ENCODE results near the gene KIF7.
"Not testable (repeated sequence)": the region's sequence is repeated elsewhere in the genome, so short reads cannot be mapped to it uniquely, and the experiment has no call there.

KIF7 gene

GRCh38 chr15:89615135-89615534 is 40.1 kb downstream of the KIF7 start:
- no peak for DNase-seq

GRCh38 chr15:89614164-89614563 is 41.1 kb downstream of the KIF7 start:
- no peak for DNase-seq

- DNase-seq: no peak
These were observed 42.2 kb downstream of the KIF7 start for GRCh38 chr15:89613031-89613430.

- no peak for DNase-seq
These were observed 44.0 kb downstream of the KIF7 start for GRCh38 chr15:89611317-89611716.

GRCh38 chr15:89599021-89599420 is 56.2 kb downstream of the KIF7 start:
- DNase-seq: no peak

- no peak for DNase-seq
These were observed 62.2 kb downstream of the KIF7 start for GRCh38 chr15:89593018-89593417.

- DNase-seq: no peak
These were observed 63.4 kb downstream of the KIF7 start for GRCh38 chr15:89591834-89592233.

- DNase-seq: no peak
These were observed 67.3 kb downstream of the KIF7 start for GRCh38 chr15:89587955-89588354.

GRCh38 chr15:89586651-89587050 is 68.6 kb downstream of the KIF7 start:
- DNase-seq: no peak

- not testable (repeated sequence) for DNase-seq
These were observed 74.5 kb downstream of the KIF7 start for GRCh38 chr15:89580747-89581146.

- DNase-seq: no peak
These were observed 77.1 kb downstream of the KIF7 start for GRCh38 chr15:89578146-89578545.

Data from C1 segment of cervical spinal cord (tissue), 14 donors.